Activated CD4-positive, alpha-beta memory T cell treated with anti-CD3 and anti-CD28 coated beads for 36 hours (primary cell): ENCODE measurements around the gene CIBAR2. TPM values are rescaled to one million over a fixed set of nuclear protein-coding genes. Genes with fewer than 3 reads are reported as not detected.

Experiments used
- CTCF ChIA-PET: fragments of 350-600 bp; sonication (Branson Sonifier 250); formaldehyde crosslinking; loops from one replicate; lab custom pipeline; 2021; ENCODE audit warnings: antibody characterized with exemption, inconsistent platforms; lab: Charles Lee
- POLR2A ChIA-PET: fragments of 350-600 bp; sonication (Branson Sonifier 250); formaldehyde crosslinking; loops from one replicate; lab custom pipeline; 2021; ENCODE audit warnings: antibody characterized with exemption; lab: Charles Lee
- DNase-seq: peaks from one replicate; pipeline ENCODE4 v3.0.0-alpha.2; 2020
- H3K27ac Mint-ChIP-seq: one replicate; pipeline ENCODE4 v1.8.0; 2021; ENCODE audit warnings: mixed read lengths
- H3K27me3 Mint-ChIP-seq: one replicate; pipeline ENCODE4 v1.8.0; 2021; ENCODE audit warnings: mixed read lengths
- H3K36me3 Mint-ChIP-seq: one replicate; pipeline ENCODE4 v1.8.0; 2021; ENCODE audit warnings: mixed read lengths
- H3K4me1 Mint-ChIP-seq: one replicate; pipeline ENCODE4 v1.8.0; 2021; ENCODE audit warnings: low read depth, mixed read lengths
- H3K4me3 Mint-ChIP-seq: one replicate; pipeline ENCODE4 v1.8.0; 2021; ENCODE audit warnings: mild to moderate bottlenecking, mixed read lengths
- H3K9me3 Mint-ChIP-seq: one replicate; pipeline ENCODE4 v1.8.0; 2021; ENCODE audit warnings: mixed read lengths
- intact Hi-C: fragments of 100-400 bp; cut with micrococcal nuclease; formaldehyde crosslinking; loops from one replicate; pipeline ENCODE4 v1.15.1; 2023
- total RNA-seq, 2 experiments: library from RNA; stranded (reverse); gene quantifications; one replicate each; pipeline ENCODE4 v1.2.3, GENCODE V29; 2021

The CIBAR2 gene
- total RNA-seq, 2 experiments from 2014 or later = not detected

- H3K36me3 Mint-ChIP-seq = peaks cover 3% of the 10 kb centered on the region
- intact Hi-C loops = no loop called here
- no peaks in the 10 kb centered on the region for H3K9me3 Mint-ChIP-seq
- no peak overlapping the region for H3K4me3 Mint-ChIP-seq
- POLR2A ChIA-PET = no interaction called here
- H3K4me1 Mint-ChIP-seq = peaks cover 8% of the 10 kb centered on the region
- H3K27ac Mint-ChIP-seq = no peak overlapping the region
- no peaks in the 10 kb centered on the region for H3K27me3 Mint-ChIP-seq
- DNase-seq = no peak
- CTCF ChIA-PET = no interaction called here
Observed at GRCh38 chr16:85092309-85092708, 20.0 kb downstream of the CIBAR2 start.

GRCh38 chr16:85091522-85091910 is 20.8 kb downstream of the CIBAR2 start:
- CTCF ChIA-PET = no interaction called here
- Mint-ChIP-seq H3K36me3 (peaks cover 3% of the 10 kb centered on the region), H3K27me3 (no peaks in the 10 kb centered on the region), H3K4me1 (peaks cover 9% of the 10 kb centered on the region), H3K9me3 (no peaks in the 10 kb centered on the region), H3K4me3 (no peak overlapping the region), H3K27ac (no peak overlapping the region)
- intact Hi-C loops = no loop called here
- POLR2A ChIA-PET = no interaction called here
- DNase-seq = no peak

GRCh38 chr16:85090873-85091521 is 21.3 kb downstream of the CIBAR2 start:
- peaks cover 10% of the 10 kb centered on the region for H3K4me1 Mint-ChIP-seq
- H3K27me3 Mint-ChIP-seq = no peaks in the 10 kb centered on the region
- peaks cover 3% of the 10 kb centered on the region for H3K36me3 Mint-ChIP-seq
- no peaks in the 10 kb centered on the region for H3K9me3 Mint-ChIP-seq
- H3K4me3 Mint-ChIP-seq = no peak overlapping the region
- no peak for DNase-seq
- CTCF ChIA-PET = no interaction called here
- no peak overlapping the region for H3K27ac Mint-ChIP-seq
- intact Hi-C loops = no loop called here
- POLR2A ChIA-PET = no interaction called here

- H3K36me3 Mint-ChIP-seq = peaks cover 3% of the 10 kb centered on the region
- H3K9me3 Mint-ChIP-seq = no peaks in the 10 kb centered on the region
- H3K4me3 Mint-ChIP-seq = no peak overlapping the region
- intact Hi-C loops = no loop called here
- H3K27ac Mint-ChIP-seq = no peak overlapping the region
- DNase-seq = no peak
- peaks cover 10% of the 10 kb centered on the region for H3K4me1 Mint-ChIP-seq
- POLR2A ChIA-PET = no interaction called here
- no peaks in the 10 kb centered on the region for H3K27me3 Mint-ChIP-seq
- CTCF ChIA-PET = no interaction called here
Observed at GRCh38 chr16:85090181-85090580, 22.1 kb downstream of the CIBAR2 start.

GRCh38 chr16:85089525-85089924 is 22.7 kb downstream of the CIBAR2 start:
- Mint-ChIP-seq H3K9me3 (no peaks in the 10 kb centered on the region), H3K27ac (no peak overlapping the region), H3K4me3 (no peak overlapping the region), H3K4me1 (peaks cover 10% of the 10 kb centered on the region), H3K27me3 (no peaks in the 10 kb centered on the region), H3K36me3 (peaks cover 3% of the 10 kb centered on the region)
- intact Hi-C loops = no loop called here
- ChIA-PET POLR2A (no interaction called here), CTCF (no interaction called here)
- DNase-seq = no peak

- peaks cover 3% of the 10 kb centered on the region for H3K36me3 Mint-ChIP-seq
- CTCF ChIA-PET = interaction anchor here (2.3 kb wide), 1 partner anchor 163 kb away, joined by 13 read pairs; no protein-coding TSS in a partner anchor
- no peaks in the 10 kb centered on the region for H3K9me3 Mint-ChIP-seq
- POLR2A ChIA-PET = no interaction called here
- H3K27ac Mint-ChIP-seq = no peak overlapping the region
- H3K27me3 Mint-ChIP-seq = no peaks in the 10 kb centered on the region
- peaks cover 10% of the 10 kb centered on the region for H3K4me1 Mint-ChIP-seq
- H3K4me3 Mint-ChIP-seq = no peak overlapping the region
- DNase-seq = no peak
- intact Hi-C loops = no loop called here
Observed at GRCh38 chr16:85088570-85089199, 23.6 kb downstream of the CIBAR2 start.

GRCh38 chr16:85087899-85088569 is 24.2 kb downstream of the CIBAR2 start:
- intact Hi-C loops = no loop called here
- DNase-seq = no peak
- Mint-ChIP-seq H3K27ac (no peak overlapping the region), H3K27me3 (no peaks in the 10 kb centered on the region), H3K4me3 (no peak overlapping the region), H3K36me3 (peaks cover 3% of the 10 kb centered on the region), H3K9me3 (no peaks in the 10 kb centered on the region), H3K4me1 (peaks cover 10% of the 10 kb centered on the region)
- ChIA-PET CTCF (interaction anchor here (0.6 to 2.3 kb wide), 7 partner anchors 12 to 501 kb away, joined by 3 to 18 read pairs (median 13); partner anchors contain the start of gene KIAA0513), POLR2A (no interaction called here)

- no peak overlapping the region for H3K4me3 Mint-ChIP-seq
- POLR2A ChIA-PET = interaction anchor here (0.6 to 1.2 kb wide), 3 partner anchors 58 to 142 kb away, joined by 3 to 4 read pairs (median 3); partner anchors contain the start of gene ZDHHC7
Observed at GRCh38 chr16:85086347-85087291, 25.7 kb downstream of the CIBAR2 start.

GRCh38 chr16:85085721-85086120 is 26.6 kb downstream of the CIBAR2 start:
- H3K4me1 Mint-ChIP-seq = peaks cover 5% of the 10 kb centered on the region
- no peak overlapping the region for H3K4me3 Mint-ChIP-seq
- POLR2A ChIA-PET = no interaction called here
- H3K27me3 Mint-ChIP-seq = no peaks in the 10 kb centered on the region
- no peak for DNase-seq
- peaks cover 3% of the 10 kb centered on the region for H3K36me3 Mint-ChIP-seq
- H3K27ac Mint-ChIP-seq = no peak overlapping the region
- no peaks in the 10 kb centered on the region for H3K9me3 Mint-ChIP-seq
- CTCF ChIA-PET = interaction anchor here (0.9 to 2.3 kb wide), 8 partner anchors 10 to 335 kb away, joined by 3 to 18 read pairs (median 5); partner anchors contain the start of genes CIBAR2 and ZDHHC7
- intact Hi-C loops = loop anchor here (1.0 kb wide), 2 partner anchors 30 to 56 kb away; no protein-coding TSS in a partner anchor

More at GRCh38 chr16:85086347-85087291, 25.7 kb downstream of the CIBAR2 start:
- no peak overlapping the region for H3K27ac Mint-ChIP-seq
- intact Hi-C loops = loop anchor here (1.0 kb wide), 2 partner anchors 31 to 57 kb away; no protein-coding TSS in a partner anchor
- peak; percentile 86 for DNase-seq
- H3K36me3 Mint-ChIP-seq = peaks cover 3% of the 10 kb centered on the region
- CTCF ChIA-PET = interaction anchor here (0.6 to 2.3 kb wide), 38 partner anchors 9 to 656 kb away, joined by 3 to 18 read pairs (median 4); partner anchors contain the start of genes CIBAR2, KIAA0513 and ZDHHC7
- no peaks in the 10 kb centered on the region for H3K9me3 Mint-ChIP-seq
- no peaks in the 10 kb centered on the region for H3K27me3 Mint-ChIP-seq
- H3K4me1 Mint-ChIP-seq = peaks cover 10% of the 10 kb centered on the region

- H3K27me3 Mint-ChIP-seq = no peaks in the 10 kb centered on the region
- H3K9me3 Mint-ChIP-seq = no peaks in the 10 kb centered on the region
- H3K4me1 Mint-ChIP-seq = peaks cover 2% of the 10 kb centered on the region
- no peak for DNase-seq
- intact Hi-C loops = no loop called here
- POLR2A ChIA-PET = no interaction called here
- no peak overlapping the region for H3K27ac Mint-ChIP-seq
- peaks cover 3% of the 10 kb centered on the region for H3K36me3 Mint-ChIP-seq
- CTCF ChIA-PET = interaction anchor here (1.1 to 2.3 kb wide), 2 partner anchors 11 to 73 kb away, joined by 3 to 18 read pairs; partner anchors contain the start of gene ZDHHC7
- no peak overlapping the region for H3K4me3 Mint-ChIP-seq
Observed at GRCh38 chr16:85084841-85085510, 27.3 kb downstream of the CIBAR2 start.
